H1 (cell line): ENCODE data around the gene KRTAP5-8. TPM values are rescaled to one million over a fixed set of nuclear protein-coding genes. Genes with fewer than 3 reads are reported as not detected.

Experiments used
- CHD2 ChIP-seq: IDR thresholded peaks from 2 replicates; pipeline ENCODE4 v1.6.1; 2012; ENCODE audit warnings: low read length, improper control_type of control experiment
- FOSL1 ChIP-seq: IDR thresholded peaks from 2 replicates; pipeline ENCODE4 v1.6.1; 2011; ENCODE audit warnings: mild to moderate bottlenecking, low read depth, low read length, moderate library complexity; ENCODE audit not compliant: insufficient read depth
- JUND ChIP-seq: IDR thresholded peaks from 2 replicates; pipeline ENCODE4 v1.6.1; 2011; ENCODE audit warnings: mild to moderate bottlenecking, improper control_type of control experiment, low read length
- PHF8 ChIP-seq: fragments of 200-600 bp; sonication (generic); conservative IDR thresholded peaks from 2 replicates; pipeline ENCODE4 v1.7.1; 2012; ENCODE audit warnings: low read depth, mild to moderate bottlenecking, inconsistent platforms, low read length, moderate library complexity
- TAF1 ChIP-seq: IDR thresholded peaks from 2 replicates; pipeline ENCODE4 v1.6.1; 2011; ENCODE audit warnings: mild to moderate bottlenecking, low read depth, low read length
- polyA plus RNA-seq, 7 experiments: library from polyadenylated mRNA; depleted of rRNA in 3 of 7; stranded (reverse) in 5 of 7; unstranded in 2 of 7; fragments of >200 nt in 5 of 7; fragments of 200-250 nt in 2 of 7; gene quantifications; 1 replicate in 5 of 7; 2 replicates in 1 of 7; 4 replicates in 1 of 7; pipeline versions ENCODE4 v1.2.1 to v1.2.3, GENCODE V29; 2011 to 2013; ENCODE audit warnings: missing spikeins in 2 of 7, mixed read lengths in 2 of 7
- total RNA-seq: library from RNA; stranded (reverse); fragmentation: NEBNext Ultra II Directional; extraction: Animal tissue kit (Norgen Biotek cat#: 25700); gene quantifications from 2 replicates; pipeline ENCODE4 v1.2.1, GENCODE V29; 2021
- TF ChIP-seq, protein P1 (sequence below): fragments of 300-600 bp; sonication (generic); IDR thresholded peaks from 2 replicates; pipeline ENCODE4 v1.7.1; 2012; ENCODE audit warnings: low read length, moderate library complexity, mild to moderate bottlenecking, inconsistent platforms; ENCODE audit not compliant: insufficient replicate concordance

Gene KRTAP5-8
- total and polyA plus RNA-seq, 2 of the 8 experiments (the other 6 are each of a cell fraction or from before 2014, with no cell fraction given) = not detected

- TF ChIP-seq, protein P1, sequence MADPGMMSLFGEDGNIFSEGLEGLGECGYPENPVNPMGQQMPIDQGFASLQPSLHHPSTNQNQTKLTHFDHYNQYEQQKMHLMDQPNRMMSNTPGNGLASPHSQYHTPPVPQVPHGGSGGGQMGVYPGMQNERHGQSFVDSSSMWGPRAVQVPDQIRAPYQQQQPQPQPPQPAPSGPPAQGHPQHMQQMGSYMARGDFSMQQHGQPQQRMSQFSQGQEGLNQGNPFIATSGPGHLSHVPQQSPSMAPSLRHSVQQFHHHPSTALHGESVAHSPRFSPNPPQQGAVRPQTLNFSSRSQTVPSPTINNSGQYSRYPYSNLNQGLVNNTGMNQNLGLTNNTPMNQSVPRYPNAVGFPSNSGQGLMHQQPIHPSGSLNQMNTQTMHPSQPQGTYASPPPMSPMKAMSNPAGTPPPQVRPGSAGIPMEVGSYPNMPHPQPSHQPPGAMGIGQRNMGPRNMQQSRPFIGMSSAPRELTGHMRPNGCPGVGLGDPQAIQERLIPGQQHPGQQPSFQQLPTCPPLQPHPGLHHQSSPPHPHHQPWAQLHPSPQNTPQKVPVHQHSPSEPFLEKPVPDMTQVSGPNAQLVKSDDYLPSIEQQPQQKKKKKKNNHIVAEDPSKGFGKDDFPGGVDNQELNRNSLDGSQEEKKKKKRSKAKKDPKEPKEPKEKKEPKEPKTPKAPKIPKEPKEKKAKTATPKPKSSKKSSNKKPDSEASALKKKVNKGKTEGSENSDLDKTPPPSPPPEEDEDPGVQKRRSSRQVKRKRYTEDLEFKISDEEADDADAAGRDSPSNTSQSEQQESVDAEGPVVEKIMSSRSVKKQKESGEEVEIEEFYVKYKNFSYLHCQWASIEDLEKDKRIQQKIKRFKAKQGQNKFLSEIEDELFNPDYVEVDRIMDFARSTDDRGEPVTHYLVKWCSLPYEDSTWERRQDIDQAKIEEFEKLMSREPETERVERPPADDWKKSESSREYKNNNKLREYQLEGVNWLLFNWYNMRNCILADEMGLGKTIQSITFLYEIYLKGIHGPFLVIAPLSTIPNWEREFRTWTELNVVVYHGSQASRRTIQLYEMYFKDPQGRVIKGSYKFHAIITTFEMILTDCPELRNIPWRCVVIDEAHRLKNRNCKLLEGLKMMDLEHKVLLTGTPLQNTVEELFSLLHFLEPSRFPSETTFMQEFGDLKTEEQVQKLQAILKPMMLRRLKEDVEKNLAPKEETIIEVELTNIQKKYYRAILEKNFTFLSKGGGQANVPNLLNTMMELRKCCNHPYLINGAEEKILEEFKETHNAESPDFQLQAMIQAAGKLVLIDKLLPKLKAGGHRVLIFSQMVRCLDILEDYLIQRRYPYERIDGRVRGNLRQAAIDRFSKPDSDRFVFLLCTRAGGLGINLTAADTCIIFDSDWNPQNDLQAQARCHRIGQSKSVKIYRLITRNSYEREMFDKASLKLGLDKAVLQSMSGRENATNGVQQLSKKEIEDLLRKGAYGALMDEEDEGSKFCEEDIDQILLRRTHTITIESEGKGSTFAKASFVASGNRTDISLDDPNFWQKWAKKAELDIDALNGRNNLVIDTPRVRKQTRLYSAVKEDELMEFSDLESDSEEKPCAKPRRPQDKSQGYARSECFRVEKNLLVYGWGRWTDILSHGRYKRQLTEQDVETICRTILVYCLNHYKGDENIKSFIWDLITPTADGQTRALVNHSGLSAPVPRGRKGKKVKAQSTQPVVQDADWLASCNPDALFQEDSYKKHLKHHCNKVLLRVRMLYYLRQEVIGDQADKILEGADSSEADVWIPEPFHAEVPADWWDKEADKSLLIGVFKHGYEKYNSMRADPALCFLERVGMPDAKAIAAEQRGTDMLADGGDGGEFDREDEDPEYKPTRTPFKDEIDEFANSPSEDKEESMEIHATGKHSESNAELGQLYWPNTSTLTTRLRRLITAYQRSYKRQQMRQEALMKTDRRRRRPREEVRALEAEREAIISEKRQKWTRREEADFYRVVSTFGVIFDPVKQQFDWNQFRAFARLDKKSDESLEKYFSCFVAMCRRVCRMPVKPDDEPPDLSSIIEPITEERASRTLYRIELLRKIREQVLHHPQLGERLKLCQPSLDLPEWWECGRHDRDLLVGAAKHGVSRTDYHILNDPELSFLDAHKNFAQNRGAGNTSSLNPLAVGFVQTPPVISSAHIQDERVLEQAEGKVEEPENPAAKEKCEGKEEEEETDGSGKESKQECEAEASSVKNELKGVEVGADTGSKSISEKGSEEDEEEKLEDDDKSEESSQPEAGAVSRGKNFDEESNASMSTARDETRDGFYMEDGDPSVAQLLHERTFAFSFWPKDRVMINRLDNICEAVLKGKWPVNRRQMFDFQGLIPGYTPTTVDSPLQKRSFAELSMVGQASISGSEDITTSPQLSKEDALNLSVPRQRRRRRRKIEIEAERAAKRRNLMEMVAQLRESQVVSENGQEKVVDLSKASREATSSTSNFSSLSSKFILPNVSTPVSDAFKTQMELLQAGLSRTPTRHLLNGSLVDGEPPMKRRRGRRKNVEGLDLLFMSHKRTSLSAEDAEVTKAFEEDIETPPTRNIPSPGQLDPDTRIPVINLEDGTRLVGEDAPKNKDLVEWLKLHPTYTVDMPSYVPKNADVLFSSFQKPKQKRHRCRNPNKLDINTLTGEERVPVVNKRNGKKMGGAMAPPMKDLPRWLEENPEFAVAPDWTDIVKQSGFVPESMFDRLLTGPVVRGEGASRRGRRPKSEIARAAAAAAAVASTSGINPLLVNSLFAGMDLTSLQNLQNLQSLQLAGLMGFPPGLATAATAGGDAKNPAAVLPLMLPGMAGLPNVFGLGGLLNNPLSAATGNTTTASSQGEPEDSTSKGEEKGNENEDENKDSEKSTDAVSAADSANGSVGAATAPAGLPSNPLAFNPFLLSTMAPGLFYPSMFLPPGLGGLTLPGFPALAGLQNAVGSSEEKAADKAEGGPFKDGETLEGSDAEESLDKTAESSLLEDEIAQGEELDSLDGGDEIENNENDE = no peak
- no peak for TF ChIP-seq TAF1
- TF ChIP-seq PHF8 = no peak
- TF ChIP-seq FOSL1 = no peak
- no peak for TF ChIP-seq JUND
- no peak for TF ChIP-seq CHD2
Measured at GRCh38 chr11:71564430-71564829, 26.6 kb downstream of the KRTAP5-8 start (continued).
